Fibroblast of lung (primary cell): ENCODE data around the gene XRCC3. TPM values are rescaled to one million over a fixed set of nuclear protein-coding genes. Genes with fewer than 3 reads are reported as not detected.

Source experiments
- DNase-seq, 2 donors: peaks; one replicate each; pipeline versions ENCODE4 v3.0.0 to v3.0.0-alpha.2; 2010; ENCODE audit warnings: low read depth in 2 of 2
- H2AFZ ChIP-seq: 2 replicates; pipeline ENCODE4 v1.5.1; 2012; ENCODE audit warnings: low read length, control low read depth, inconsistent platforms
- H3K27ac ChIP-seq: 2 replicates; pipeline ENCODE4 v1.5.1; 2011; ENCODE audit warnings: low read length, control low read depth; ENCODE audit not compliant: insufficient read depth
- H3K27me3 ChIP-seq: 2 replicates; pipeline ENCODE4 v1.5.1; 2011; ENCODE audit warnings: mild to moderate bottlenecking, low read length; ENCODE audit not compliant: control insufficient read depth, insufficient read depth
- H3K36me3 ChIP-seq: 2 replicates; pipeline ENCODE4 v1.5.1; 2011; ENCODE audit warnings: low read length; ENCODE audit not compliant: control insufficient read depth, insufficient read depth
- H3K4me1 ChIP-seq: 2 replicates; pipeline ENCODE4 v1.5.1; 2011; ENCODE audit warnings: low read length; ENCODE audit not compliant: control insufficient read depth, insufficient read depth; ENCODE audit errors: extremely low read depth
- H3K4me2 ChIP-seq: 2 replicates; pipeline ENCODE4 v1.5.1; 2011; ENCODE audit warnings: low read length, control low read depth; ENCODE audit not compliant: insufficient read depth; ENCODE audit errors: extremely low read depth
- H3K4me3 ChIP-seq, 4 experiments: fragments of 200-600 bp in 1 of 4; sonication (generic) in 1 of 4; replicated peaks in 1 of 4; 2 replicates each; pipeline ENCODE4 v1.5.1; 2011 to 2016; ENCODE audit warnings: low read length in 4 of 4, low read depth in 3 of 4, mild to moderate bottlenecking in 3 of 4, control low read depth in 2 of 4, inconsistent platforms in 1 of 4, mixed read lengths in 1 of 4; ENCODE audit not compliant: insufficient read depth in 1 of 4; ENCODE audit errors: control extremely low read depth in 1 of 4
- H3K79me2 ChIP-seq: 2 replicates; pipeline ENCODE4 v1.5.1; 2012; ENCODE audit warnings: mild to moderate bottlenecking, low read length, inconsistent platforms; ENCODE audit not compliant: control insufficient read depth, insufficient read depth
- H3K9ac ChIP-seq: 2 replicates; pipeline ENCODE4 v1.5.1; 2011; ENCODE audit warnings: mild to moderate bottlenecking, low read length, control low read depth; ENCODE audit not compliant: insufficient read depth
- H3K9me3 ChIP-seq: 2 replicates; pipeline ENCODE4 v1.5.1; 2012; ENCODE audit warnings: low read depth, low read length; ENCODE audit not compliant: control insufficient read depth, insufficient read depth
- H4K20me1 ChIP-seq: 2 replicates; pipeline ENCODE4 v1.5.1; 2011; ENCODE audit warnings: low read length; ENCODE audit not compliant: control insufficient read depth, insufficient read depth; ENCODE audit errors: extremely low read depth
- CTCF ChIP-seq, 2 donors: IDR thresholded peaks in 1 of 2; conservative IDR thresholded peaks in 1 of 2; 1 replicate in 1 of 2; 2 replicates in 1 of 2; pipeline ENCODE4 v1.5.1; 2011 to 2012; ENCODE audit warnings: low read length in 2 of 2, control low read depth in 1 of 2, inconsistent platforms in 1 of 2, low read depth in 1 of 2, mild to moderate bottlenecking in 1 of 2
- EZH2 ChIP-seq: IDR thresholded peaks from 2 replicates; pipeline ENCODE4 v1.5.1; 2012; ENCODE audit warnings: low read length, control low read depth, mild to moderate bottlenecking; ENCODE audit errors: missing control alignments
- polyA plus RNA-seq, 2 donors: library from polyadenylated mRNA; depleted of rRNA in 1 of 2; stranded (reverse) in 1 of 2; unstranded in 1 of 2; fragments of >200 nt; gene quantifications; 2 replicates each; pipeline ENCODE4 v1.2.1, GENCODE V29; 2011 to 2012; ENCODE audit warnings: missing spikeins in 1 of 2
- total RNA-seq: library from RNA; depleted of rRNA; stranded (reverse); fragments of >200 nt; gene quantifications from 2 replicates; pipeline ENCODE4 v1.2.1, GENCODE V29; 2014

XRCC3 gene
- total and polyA plus RNA-seq, 2 donors (not counting 1 experiment from before 2014, with no cell fraction given): 4.9 to 9.2 TPM

GRCh38 chr14:103690332-103690731 lies 24.9 kb downstream of the XRCC3 start:
- Histone ChIP-seq H3K9me3 (no peaks in the 10 kb centered on the region), H3K9ac (no peak overlapping the region), H3K4me1 (peaks cover 7% of the 10 kb centered on the region), H3K4me3 (no peak overlapping the region), H2AFZ (no peak overlapping the region), H3K79me2 (peaks cover 35% of the 10 kb centered on the region), H3K27ac (no peak overlapping the region), H3K4me2 (no peak overlapping the region), H4K20me1 (no peaks in the 10 kb centered on the region), H3K36me3 (peaks cover 24% of the 10 kb centered on the region), H3K27me3 (no peaks in the 10 kb centered on the region)
- DNase-seq: no peak
- no peak for TF ChIP-seq EZH2
- no peak for TF ChIP-seq CTCF (conservative IDR thresholded peaks at IDR 0.05 in 1 of 2, IDR thresholded peaks at IDR 0.05 in 1 of 2; ENCODE audit: low read depth in 1 of 2, low read length in 2 of 2)

- Histone ChIP-seq H3K4me2 (peak overlapping the region; percentile 2), H3K4me3 (no peak overlapping the region), H3K9ac (no peak overlapping the region), H2AFZ (no peak overlapping the region), H4K20me1 (no peaks in the 10 kb centered on the region), H3K4me1 (peaks cover 7% of the 10 kb centered on the region), H3K36me3 (peaks cover 23% of the 10 kb centered on the region), H3K27ac (peak overlapping the region; percentile 55), H3K27me3 (no peaks in the 10 kb centered on the region), H3K79me2 (peaks cover 36% of the 10 kb centered on the region), H3K9me3 (no peaks in the 10 kb centered on the region)
- TF ChIP-seq CTCF (conservative IDR thresholded peaks at IDR 0.05 in 1 of 2, IDR thresholded peaks at IDR 0.05 in 1 of 2; ENCODE audit: low read depth in 1 of 2, low read length in 2 of 2) (no peak), EZH2 (no peak)
- DNase-seq: peak; percentile 33 to 81
Measured at GRCh38 chr14:103688906-103689902, 26.0 kb downstream of the XRCC3 start.

- H3K4me1 ChIP-seq: peaks cover 7% of the 10 kb centered on the region
- no peaks in the 10 kb centered on the region for H4K20me1 ChIP-seq
- DNase-seq: no peak
- H3K9me3 ChIP-seq: no peaks in the 10 kb centered on the region
- peak overlapping the region; percentile 55 for H3K27ac ChIP-seq
- peaks cover 35% of the 10 kb centered on the region for H3K79me2 ChIP-seq
- no peaks in the 10 kb centered on the region for H3K27me3 ChIP-seq
- no peak overlapping the region for H3K4me3 ChIP-seq
- no peak overlapping the region for H3K9ac ChIP-seq
- H3K4me2 ChIP-seq: peak overlapping the region; percentile 2
- no peak for TF ChIP-seq CTCF (conservative IDR thresholded peaks at IDR 0.05 in 1 of 2, IDR thresholded peaks at IDR 0.05 in 1 of 2; ENCODE audit: low read depth in 1 of 2, low read length in 2 of 2)
- TF ChIP-seq EZH2: no peak
- no peak overlapping the region for H2AFZ ChIP-seq
- peaks cover 19% of the 10 kb centered on the region for H3K36me3 ChIP-seq
Measured at GRCh38 chr14:103688441-103688840, 26.8 kb downstream of the XRCC3 start.
